SK-N-SH treated with all-trans-retinoic acid at 6 μM for 48 hours (cell line): Measurements from ENCODE around the gene MYO7A.

Experiments used
- ATAC-seq: fragments of 200-7000 bp; cut with Tn5 transposase; 3 replicates; pipeline ENCODE4 v1.9.1; 2020; ENCODE audit warnings: mild to moderate bottlenecking, moderate library complexity
- BACH2 ChIP-seq: fragments of 250-450 bp; sonication (Bioruptor Pico); IDR thresholded peaks from 2 replicates; pipeline ENCODE4 v1.9.0; 2021; ENCODE audit warnings: mild to moderate bottlenecking, borderline replicate concordance
- CREB5 ChIP-seq: fragments of 250-450 bp; sonication (Bioruptor Pico); IDR thresholded peaks from 2 replicates; pipeline ENCODE4 v1.5.1; 2020; ENCODE audit warnings: low read depth, mild to moderate bottlenecking, moderate library complexity
- CSRNP3 ChIP-seq: fragments of 250-450 bp; sonication (Bioruptor Pico); IDR thresholded peaks from 2 replicates; pipeline ENCODE4 v1.5.1; 2021; ENCODE audit warnings: mild to moderate bottlenecking, moderate library complexity
- ESRRG ChIP-seq: fragments of 250-450 bp; sonication (Bioruptor Pico); IDR thresholded peaks from 2 replicates; pipeline ENCODE4 v1.6.1; 2021; ENCODE audit warnings: mild to moderate bottlenecking
- GLIS3 ChIP-seq: fragments of 250-450 bp; sonication (Bioruptor Pico); IDR thresholded peaks from 2 replicates; pipeline ENCODE4 v1.5.0; 2020; ENCODE audit warnings: mild to moderate bottlenecking, moderate library complexity
- OSR1 ChIP-seq: fragments of 250-450 bp; sonication (Bioruptor Pico); IDR thresholded peaks from 2 replicates; pipeline ENCODE4 v1.8.0; 2022; ENCODE audit warnings: moderate library complexity, mild to moderate bottlenecking, inconsistent platforms
- PATZ1 ChIP-seq: fragments of 250-450 bp; sonication (Bioruptor Pico); IDR thresholded peaks from 2 replicates; pipeline ENCODE4 v1.8.0; 2020; ENCODE audit warnings: mild to moderate bottlenecking, moderate library complexity, borderline replicate concordance
- RARB ChIP-seq: fragments of 250-450 bp; sonication (Bioruptor Pico); IDR thresholded peaks from 2 replicates; pipeline ENCODE4 v1.8.0; 2021; ENCODE audit warnings: mild to moderate bottlenecking, moderate library complexity
- SNAI2 ChIP-seq: fragments of 250-450 bp; sonication (Bioruptor Pico); IDR thresholded peaks from 2 replicates; pipeline ENCODE4 v1.5.0; 2020; ENCODE audit warnings: mild to moderate bottlenecking, moderate library complexity
- TCF4 ChIP-seq: fragments of 250-450 bp; sonication (Bioruptor Pico); IDR thresholded peaks from 2 replicates; pipeline ENCODE4 v1.8.0; 2021; ENCODE audit warnings: mild to moderate bottlenecking, moderate library complexity, borderline replicate concordance
- TOX ChIP-seq: fragments of 250-450 bp; sonication (Bioruptor Pico); IDR thresholded peaks from 2 replicates; pipeline ENCODE4 v1.8.0; 2021; ENCODE audit warnings: mild to moderate bottlenecking, moderate library complexity, borderline replicate concordance
- TSHZ2 ChIP-seq: fragments of 250-450 bp; sonication (Bioruptor Pico); IDR thresholded peaks from 2 replicates; pipeline ENCODE4 v1.5.0; 2020; ENCODE audit warnings: mild to moderate bottlenecking, moderate library complexity
- ZC3H10 ChIP-seq: fragments of 250-450 bp; sonication (Bioruptor Pico); IDR thresholded peaks from 2 replicates; pipeline ENCODE4 v1.5.1; 2021; ENCODE audit warnings: mild to moderate bottlenecking, moderate library complexity
- ZFP3 ChIP-seq: fragments of 250-450 bp; sonication (Bioruptor Pico); IDR thresholded peaks from 2 replicates; pipeline ENCODE4 v1.5.0; 2020; ENCODE audit warnings: mild to moderate bottlenecking, moderate library complexity
- ZFP30 ChIP-seq: fragments of 450-650 bp; formaldehyde crosslinking; IDR thresholded peaks from 2 replicates; pipeline ENCODE4 v1.5.0; 2022; ENCODE audit warnings: mild to moderate bottlenecking, moderate library complexity
- ZNF565 ChIP-seq: fragments of 450-650 bp; formaldehyde crosslinking; conservative IDR thresholded peaks from 2 replicates; pipeline ENCODE4 v1.5.0; 2020; ENCODE audit warnings: low read depth, mild to moderate bottlenecking, moderate library complexity
- ZNF70 ChIP-seq: fragments of 450-650 bp; formaldehyde crosslinking; IDR thresholded peaks from 2 replicates; pipeline ENCODE4 v1.5.0; 2020; ENCODE audit warnings: mild to moderate bottlenecking, moderate library complexity
- ZNF8 ChIP-seq: fragments of 450-650 bp; formaldehyde crosslinking; IDR thresholded peaks from 2 replicates; pipeline ENCODE4 v1.5.0; 2020; ENCODE audit warnings: mild to moderate bottlenecking, moderate library complexity
- TF ChIP-seq, protein P1 (sequence below): fragments of 250-450 bp; sonication (Bioruptor Pico); IDR thresholded peaks from 2 replicates; pipeline ENCODE4 v1.8.0; 2021; ENCODE audit warnings: low read depth, mild to moderate bottlenecking, moderate library complexity, borderline replicate concordance

MYO7A gene

DNA sequence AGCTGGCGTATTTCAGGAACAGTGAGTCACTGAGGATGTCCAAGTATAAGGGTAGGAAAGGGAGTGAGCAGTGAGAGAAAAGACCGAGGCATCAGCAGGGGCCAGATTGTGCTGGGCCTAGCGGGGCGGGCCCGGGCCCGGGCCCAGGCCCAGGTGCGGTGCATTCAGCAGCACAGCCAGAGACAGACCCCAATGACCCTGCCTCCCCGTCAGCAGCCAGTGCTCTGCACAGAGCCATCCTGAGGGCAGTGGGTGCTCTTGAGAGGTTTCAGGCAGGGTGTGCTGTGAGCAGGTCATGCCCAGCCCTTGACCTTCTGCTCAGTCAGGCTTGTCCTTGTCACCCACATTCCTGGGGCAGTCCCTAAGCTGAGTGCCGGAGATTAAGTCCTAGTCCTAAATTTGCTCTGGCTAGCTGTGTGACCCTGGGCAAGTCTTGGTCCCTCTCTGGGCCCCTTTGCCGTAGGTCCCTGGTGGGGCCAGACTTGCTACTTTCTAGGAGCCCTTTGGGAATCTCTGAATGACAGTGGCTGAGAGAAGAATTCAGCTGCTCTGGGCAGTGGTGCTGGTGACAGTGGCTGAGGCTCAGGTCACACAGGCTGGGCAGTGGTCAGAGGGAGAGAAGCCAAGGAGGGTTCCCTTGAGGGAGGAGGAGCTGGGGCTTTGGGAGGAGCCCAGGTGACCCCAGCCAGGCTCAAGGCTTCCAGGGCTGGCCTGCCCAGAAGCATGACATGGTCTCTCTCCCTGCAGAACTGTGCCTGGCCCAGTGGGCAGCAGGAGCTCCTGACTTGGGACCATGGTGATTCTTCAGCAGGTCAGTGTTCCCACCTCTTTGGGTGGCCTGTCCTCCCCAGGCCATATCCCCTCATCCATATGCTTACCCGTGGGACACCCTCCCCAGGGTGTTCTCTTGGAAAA, 2.1 kb downstream of the MYO7A start (continued):
- TF ChIP-seq CSRNP3 (no peak), CREB5 (CRISPR knock-in tag) (no peak), OSR1 (CRISPR knock-in tag) (no peak), ZC3H10 (CRISPR knock-in tag) (no peak), RARB (CRISPR knock-in tag) (no peak)

DNA sequence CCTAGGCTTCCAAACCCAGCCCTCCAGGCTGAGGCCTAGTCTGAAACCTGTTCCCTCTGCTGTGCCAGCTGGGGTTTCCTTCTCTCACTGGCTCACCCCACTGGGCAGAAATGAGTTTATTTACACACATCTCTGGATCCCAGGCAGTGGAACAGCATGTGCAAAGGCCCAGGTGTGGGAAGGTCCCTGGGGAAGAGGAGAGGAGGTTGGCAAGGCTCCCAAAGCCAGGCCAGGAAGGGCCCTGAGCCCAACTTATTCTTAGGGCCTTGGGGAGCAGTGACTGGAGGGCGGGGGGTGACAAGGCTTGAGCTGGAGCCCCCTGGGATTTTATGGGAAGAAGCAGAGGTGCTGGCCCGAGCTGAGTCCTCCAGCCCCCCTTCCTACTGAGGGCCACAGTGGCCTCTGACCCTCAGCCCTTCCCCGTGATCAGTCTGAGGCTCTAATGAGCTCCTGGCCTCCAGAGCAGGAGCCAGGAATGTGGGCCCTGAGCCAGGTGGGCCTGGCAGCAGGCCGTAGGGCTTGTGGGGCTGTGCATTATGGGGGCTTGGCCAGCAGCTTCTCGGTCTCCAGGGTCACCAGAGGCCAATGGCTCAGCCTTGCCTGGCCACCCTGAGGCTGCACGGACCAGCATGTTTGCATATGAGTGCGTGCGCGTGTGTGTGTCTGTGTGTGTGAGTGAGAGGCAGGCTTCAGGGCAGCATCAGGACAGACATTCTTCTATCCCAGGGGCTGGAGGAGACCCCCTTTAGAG, 2.9 kb downstream of the MYO7A start:
- peak; percentile 55 for ATAC-seq
- TF ChIP-seq TOX (CRISPR knock-in tag) (no peak), ZFP3 (CRISPR knock-in tag) (peak; percentile 77)
- TF ChIP-seq, all 23 proteins: peak for 1

DNA sequence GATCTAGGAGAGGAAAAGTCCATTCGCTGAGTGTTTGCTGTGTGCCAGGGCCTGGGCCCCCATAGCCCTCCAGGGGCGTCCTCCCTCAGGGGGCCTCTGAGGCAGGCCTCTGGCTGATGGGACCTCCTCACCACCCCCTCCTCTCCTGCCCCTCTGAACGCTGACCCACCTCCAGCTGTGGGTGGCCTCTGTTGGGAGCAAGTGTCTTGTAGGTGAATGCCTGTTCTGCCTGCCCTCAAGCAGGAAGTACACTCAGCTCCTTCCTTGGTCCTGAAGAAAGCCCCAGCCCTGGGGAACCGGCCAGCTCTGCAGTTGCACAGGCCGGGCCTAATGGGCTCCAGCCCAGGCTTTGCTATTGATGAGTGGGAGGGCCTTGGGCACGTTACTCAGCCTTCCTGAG, 3.5 kb downstream of the MYO7A start:
- TF ChIP-seq CREB5 (CRISPR knock-in tag) (no peak), ESRRG (no peak), ZNF70 (CRISPR knock-in tag) (no peak), ZNF565 (no peak), RARB (CRISPR knock-in tag) (no peak), TSHZ2 (CRISPR knock-in tag) (no peak), BACH2 (CRISPR knock-in tag) (no peak), ZNF8 (CRISPR knock-in tag) (no peak), OSR1 (CRISPR knock-in tag) (no peak), GLIS3 (CRISPR knock-in tag) (no peak), ZFP3 (CRISPR knock-in tag) (no peak), TCF4 (CRISPR knock-in tag) (no peak), SNAI2 (CRISPR knock-in tag) (no peak), ZFP30 (CRISPR knock-in tag) (no peak), TOX (CRISPR knock-in tag) (no peak), PATZ1 (no peak), CSRNP3 (no peak)
- TF ChIP-seq, protein P1, sequence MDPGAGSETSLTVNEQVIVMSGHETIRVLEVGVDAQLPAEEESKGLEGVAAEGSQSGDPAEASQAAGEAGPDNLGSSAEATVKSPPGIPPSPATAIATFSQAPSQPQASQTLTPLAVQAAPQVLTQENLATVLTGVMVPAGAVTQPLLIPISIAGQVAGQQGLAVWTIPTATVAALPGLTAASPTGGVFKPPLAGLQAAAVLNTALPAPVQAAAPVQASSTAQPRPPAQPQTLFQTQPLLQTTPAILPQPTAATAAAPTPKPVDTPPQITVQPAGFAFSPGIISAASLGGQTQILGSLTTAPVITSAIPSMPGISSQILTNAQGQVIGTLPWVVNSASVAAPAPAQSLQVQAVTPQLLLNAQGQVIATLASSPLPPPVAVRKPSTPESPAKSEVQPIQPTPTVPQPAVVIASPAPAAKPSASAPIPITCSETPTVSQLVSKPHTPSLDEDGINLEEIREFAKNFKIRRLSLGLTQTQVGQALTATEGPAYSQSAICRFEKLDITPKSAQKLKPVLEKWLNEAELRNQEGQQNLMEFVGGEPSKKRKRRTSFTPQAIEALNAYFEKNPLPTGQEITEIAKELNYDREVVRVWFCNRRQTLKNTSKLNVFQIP (CRISPR knock-in tag) = no peak
- ATAC-seq = no peak
